SH-SY5Y (cell line): ENCODE data around the gene PKD2L1.

Experiments
- GATA2 ChIP-seq: IDR thresholded peaks from 2 replicates; pipeline ENCODE4 v1.6.1; 2011; ENCODE audit warnings: mild to moderate bottlenecking, low read depth, low read length
- GATA3 ChIP-seq: IDR thresholded peaks from 2 replicates; pipeline ENCODE4 v1.6.1; 2011; ENCODE audit warnings: low read depth, mild to moderate bottlenecking, low read length, moderate library complexity

- TF ChIP-seq GATA3 (no peak), GATA2 (no peak)
These were observed 90.2 kb downstream of the PKD2L1 start for GRCh38 chr10:100239851-100240250.
